Uterus (tissue), 2 donors: ENCODE measurements around the gene TLCD3A.
"Not testable (repeated sequence)": the region's sequence is repeated elsewhere in the genome, so short reads cannot be mapped to it uniquely, and the experiment has no call there.

Experiments
- CTCF ChIP-seq, 4 experiments: fragments of 200-600 bp in 2 of 4; fragments of 450-650 bp in 2 of 4; sonication (generic) in 2 of 4; IDR thresholded peaks; one replicate each; pipeline ENCODE4 v1.5.1; 2016 to 2019; ENCODE audit warnings: antibody characterized with exemption in 4 of 4, mild to moderate bottlenecking in 2 of 4, moderate library complexity in 1 of 4
- POLR2A ChIP-seq, 2 donors: fragments of 450-650 bp; IDR thresholded peaks; one replicate each; pipeline ENCODE4 v1.6.1; 2016; ENCODE audit warnings: antibody characterized with exemption in 2 of 2, mild to moderate bottlenecking in 1 of 2, moderate library complexity in 1 of 2

GRCh38 chr17:756010-756567, 23.7 kb downstream of the TLCD3A start:
- TF ChIP-seq CTCF, POLR2A (IDR thresholded peaks at IDR 0.05): not testable (repeated sequence)
